Panc1 (cell line): ENCODE measurements around the gene IPMK. TPM values are rescaled to one million over a fixed set of nuclear protein-coding genes. Genes with fewer than 3 reads are reported as not detected.

Source experiments
- ATAC-seq: fragments of 200-7000 bp; cut with Tn5 transposase; 2 replicates; pipeline ENCODE4 v1.9.1; 2020; ENCODE audit warnings: mild to moderate bottlenecking, moderate library complexity
- BruUV-seq: library from RNA; stranded (reverse); fragments of 400-500 nt; replicated peaks from 2 replicates; lab custom pipeline; 2021; lab: Mats Ljungman, UMichigan
- CTCF ChIA-PET: fragments of 300-600 bp; sonication (Branson Sonifier 250); formaldehyde crosslinking; loops from one replicate; lab custom pipeline; 2022; ENCODE audit warnings: antibody characterized with exemption; lab: Charles Lee
- POLR2A ChIA-PET: fragments of 300-600 bp; sonication (Branson Sonifier 250); formaldehyde crosslinking; loops from one replicate; lab custom pipeline; 2022; ENCODE audit warnings: antibody characterized with exemption; lab: Charles Lee
- DNase-seq: peaks from one replicate; pipeline ENCODE4 v3.0.0-alpha.2; 2010; ENCODE audit warnings: low read depth, low spot score
- H3K27ac ChIP-seq: 2 replicates; pipeline ENCODE4 v1.5.1; 2011; ENCODE audit warnings: mild to moderate bottlenecking, low read length, inconsistent platforms
- H3K27me3 ChIP-seq: fragments of 200-500 bp; sonication (Bioruptor generic); 2 replicates; pipeline ENCODE4 v1.6.0; 2014; ENCODE audit warnings: low read length, inconsistent platforms; ENCODE audit not compliant: control insufficient read depth, insufficient read depth
- H3K36me3 ChIP-seq: fragments of 200-500 bp; sonication (Bioruptor generic); 2 replicates; pipeline ENCODE4 v1.5.1; 2014; ENCODE audit warnings: inconsistent platforms, mild to moderate bottlenecking, low read length, moderate library complexity; ENCODE audit not compliant: control insufficient read depth, insufficient read depth
- H3K4me1 ChIP-seq: 2 replicates; pipeline ENCODE4 v1.5.1; 2011; ENCODE audit warnings: inconsistent platforms, mild to moderate bottlenecking, low read length, moderate library complexity; ENCODE audit not compliant: control insufficient read depth, insufficient read depth
- H3K4me3 ChIP-seq, 2 experiments: 2 replicates each; pipeline ENCODE4 v1.5.1; 2011 to 2012; ENCODE audit warnings: low read depth in 2 of 2, low read length in 2 of 2, mild to moderate bottlenecking in 2 of 2, inconsistent platforms in 1 of 2, moderate library complexity in 1 of 2
- H3K9me3 ChIP-seq: fragments of 200-500 bp; sonication (Bioruptor generic); 2 replicates; pipeline ENCODE4 v1.5.1; 2014; ENCODE audit warnings: low read depth, mild to moderate bottlenecking, inconsistent platforms, low read length, moderate library complexity; ENCODE audit not compliant: control insufficient read depth, insufficient read depth
- POLR2AphosphoS5 ChIP-seq: IDR thresholded peaks from 2 replicates; pipeline ENCODE4 v1.6.1; 2012; ENCODE audit warnings: mild to moderate bottlenecking, low read depth, low read length, moderate library complexity
- SIN3A ChIP-seq: IDR thresholded peaks from 2 replicates; pipeline ENCODE4 v1.6.1; 2012; ENCODE audit warnings: low read depth, mild to moderate bottlenecking, low read length, moderate library complexity, borderline replicate concordance; ENCODE audit not compliant: insufficient read depth
- TCF7L2 ChIP-seq: IDR thresholded peaks from 2 replicates; pipeline ENCODE4 v1.6.1; 2011; ENCODE audit warnings: mild to moderate bottlenecking, low read depth, low read length, inconsistent platforms
- in situ Hi-C: cut with HindIII; loops from 2 replicates; pipeline ENCODE4 v1.10.0; 2016; ENCODE audit warnings: low sequenced_read_pairs, low pct_unique_long_range_greater_than_20kb
- intact Hi-C: fragments of 100-400 bp; cut with micrococcal nuclease; formaldehyde crosslinking; loops from one replicate; pipeline ENCODE4 v1.10.0; 2022; ENCODE audit not compliant: unreplicated experiment
- total RNA-seq: library from RNA; stranded (reverse); gene quantifications from one replicate; pipeline ENCODE4 v1.2.1, GENCODE V29; 2021; ENCODE audit not compliant: unreplicated experiment
- TF ChIP-seq, protein P1 (sequence below), 2 experiments: IDR thresholded peaks; 2 replicates each; pipeline ENCODE4 v1.6.1; 2011 to 2012; ENCODE audit warnings: low read depth in 2 of 2, control low read depth in 1 of 2, low read length in 1 of 2, mild to moderate bottlenecking in 1 of 2, moderate library complexity in 1 of 2; ENCODE audit not compliant: insufficient read depth in 1 of 2
- TF ChIP-seq, protein P2 (sequence below): fragments of 450-650 bp; IDR thresholded peaks from 2 replicates; pipeline ENCODE4 v1.5.1; 2017; ENCODE audit warnings: mild to moderate bottlenecking

The IPMK gene
- total RNA-seq, 1 experiment from 2014 or later, result 9.3 TPM

DNA sequence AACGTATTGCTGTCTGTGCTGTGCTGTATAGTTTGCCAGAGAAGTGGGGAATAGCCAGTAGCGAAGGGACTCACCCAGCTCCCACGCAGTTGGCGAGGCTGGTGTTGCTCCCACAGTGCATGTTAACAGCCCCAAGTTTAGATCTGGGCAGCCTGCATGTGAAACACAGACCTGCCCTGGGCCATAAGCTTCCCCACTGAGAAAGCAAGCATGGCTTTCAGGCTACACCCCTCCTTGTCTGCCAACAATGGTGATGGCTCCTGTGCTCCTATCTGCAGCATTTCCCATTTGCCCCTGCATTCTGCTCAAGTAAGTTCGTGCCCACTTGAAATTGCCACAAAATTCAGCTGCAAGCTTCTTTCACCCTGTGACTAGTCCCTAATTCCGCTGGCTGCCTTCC is 57.5 kb downstream of the IPMK start:
- no peaks in the 10 kb centered on the region for H3K4me1 ChIP-seq
- H3K9me3 ChIP-seq, result no peaks in the 10 kb centered on the region
- H3K27me3 ChIP-seq, result no peaks in the 10 kb centered on the region
- TF ChIP-seq POLR2AphosphoS5, result no peak
- TF ChIP-seq, protein P1, sequence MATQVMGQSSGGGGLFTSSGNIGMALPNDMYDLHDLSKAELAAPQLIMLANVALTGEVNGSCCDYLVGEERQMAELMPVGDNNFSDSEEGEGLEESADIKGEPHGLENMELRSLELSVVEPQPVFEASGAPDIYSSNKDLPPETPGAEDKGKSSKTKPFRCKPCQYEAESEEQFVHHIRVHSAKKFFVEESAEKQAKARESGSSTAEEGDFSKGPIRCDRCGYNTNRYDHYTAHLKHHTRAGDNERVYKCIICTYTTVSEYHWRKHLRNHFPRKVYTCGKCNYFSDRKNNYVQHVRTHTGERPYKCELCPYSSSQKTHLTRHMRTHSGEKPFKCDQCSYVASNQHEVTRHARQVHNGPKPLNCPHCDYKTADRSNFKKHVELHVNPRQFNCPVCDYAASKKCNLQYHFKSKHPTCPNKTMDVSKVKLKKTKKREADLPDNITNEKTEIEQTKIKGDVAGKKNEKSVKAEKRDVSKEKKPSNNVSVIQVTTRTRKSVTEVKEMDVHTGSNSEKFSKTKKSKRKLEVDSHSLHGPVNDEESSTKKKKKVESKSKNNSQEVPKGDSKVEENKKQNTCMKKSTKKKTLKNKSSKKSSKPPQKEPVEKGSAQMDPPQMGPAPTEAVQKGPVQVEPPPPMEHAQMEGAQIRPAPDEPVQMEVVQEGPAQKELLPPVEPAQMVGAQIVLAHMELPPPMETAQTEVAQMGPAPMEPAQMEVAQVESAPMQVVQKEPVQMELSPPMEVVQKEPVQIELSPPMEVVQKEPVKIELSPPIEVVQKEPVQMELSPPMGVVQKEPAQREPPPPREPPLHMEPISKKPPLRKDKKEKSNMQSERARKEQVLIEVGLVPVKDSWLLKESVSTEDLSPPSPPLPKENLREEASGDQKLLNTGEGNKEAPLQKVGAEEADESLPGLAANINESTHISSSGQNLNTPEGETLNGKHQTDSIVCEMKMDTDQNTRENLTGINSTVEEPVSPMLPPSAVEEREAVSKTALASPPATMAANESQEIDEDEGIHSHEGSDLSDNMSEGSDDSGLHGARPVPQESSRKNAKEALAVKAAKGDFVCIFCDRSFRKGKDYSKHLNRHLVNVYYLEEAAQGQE (IDR thresholded peaks at IDR 0.05; ENCODE audit: insufficient read depth in 1 of 2, low read depth in 2 of 2, low read length in 1 of 2), result no peak
- no peak for TF ChIP-seq SIN3A
- TF ChIP-seq TCF7L2, result no peak
- TF ChIP-seq, protein P2, sequence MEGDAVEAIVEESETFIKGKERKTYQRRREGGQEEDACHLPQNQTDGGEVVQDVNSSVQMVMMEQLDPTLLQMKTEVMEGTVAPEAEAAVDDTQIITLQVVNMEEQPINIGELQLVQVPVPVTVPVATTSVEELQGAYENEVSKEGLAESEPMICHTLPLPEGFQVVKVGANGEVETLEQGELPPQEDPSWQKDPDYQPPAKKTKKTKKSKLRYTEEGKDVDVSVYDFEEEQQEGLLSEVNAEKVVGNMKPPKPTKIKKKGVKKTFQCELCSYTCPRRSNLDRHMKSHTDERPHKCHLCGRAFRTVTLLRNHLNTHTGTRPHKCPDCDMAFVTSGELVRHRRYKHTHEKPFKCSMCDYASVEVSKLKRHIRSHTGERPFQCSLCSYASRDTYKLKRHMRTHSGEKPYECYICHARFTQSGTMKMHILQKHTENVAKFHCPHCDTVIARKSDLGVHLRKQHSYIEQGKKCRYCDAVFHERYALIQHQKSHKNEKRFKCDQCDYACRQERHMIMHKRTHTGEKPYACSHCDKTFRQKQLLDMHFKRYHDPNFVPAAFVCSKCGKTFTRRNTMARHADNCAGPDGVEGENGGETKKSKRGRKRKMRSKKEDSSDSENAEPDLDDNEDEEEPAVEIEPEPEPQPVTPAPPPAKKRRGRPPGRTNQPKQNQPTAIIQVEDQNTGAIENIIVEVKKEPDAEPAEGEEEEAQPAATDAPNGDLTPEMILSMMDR, result no peak
- intact Hi-C loops, result no loop called here
- BruUV-seq, result no TSS peak
- ChIA-PET POLR2A (no interaction called here), CTCF (no interaction called here)
- ATAC-seq (no peak), DNase-seq (no peak)
- H3K4me3 ChIP-seq, result no peak overlapping the region
- no peaks in the 10 kb centered on the region for H3K36me3 ChIP-seq
- H3K27ac ChIP-seq, result no peak overlapping the region
- in situ Hi-C loops, result no loop called here

DNA sequence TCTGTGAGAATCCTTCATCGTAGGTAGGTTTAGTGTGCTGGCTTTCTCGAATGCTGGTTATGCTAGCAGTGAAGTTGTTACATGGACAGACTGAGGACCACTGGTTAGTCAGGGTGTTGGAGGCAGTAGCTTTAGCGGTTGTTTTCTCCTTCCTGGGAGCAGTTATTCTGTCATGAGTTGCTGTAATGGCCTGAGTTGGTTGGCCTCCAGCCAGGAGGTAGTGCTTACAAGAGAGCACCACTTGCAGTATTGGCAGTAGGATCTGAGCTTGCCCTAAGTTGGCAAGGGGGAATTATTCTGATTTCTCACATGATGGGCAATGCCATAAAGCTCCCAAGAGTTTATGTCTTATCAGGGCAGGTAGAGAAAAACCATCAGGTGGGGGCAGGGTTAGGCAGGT is 58.0 kb downstream of the IPMK start:
- CTCF ChIA-PET, result no interaction called here

More for the DNA sequence above, 58.0 kb downstream of the IPMK start:
- Histone ChIP-seq H3K4me3 (no peak overlapping the region), H3K4me1 (no peaks in the 10 kb centered on the region), H3K36me3 (no peaks in the 10 kb centered on the region), H3K27ac (no peak overlapping the region), H3K27me3 (no peaks in the 10 kb centered on the region), H3K9me3 (no peaks in the 10 kb centered on the region)
- BruUV-seq, result no TSS peak
- no peak for DNase-seq
- in situ Hi-C loops (no loop called here), intact Hi-C loops (no loop called here)
- POLR2A ChIA-PET, result no interaction called here
- no peak for ATAC-seq
- TF ChIP-seq, protein P1 (IDR thresholded peaks at IDR 0.05; ENCODE audit: insufficient read depth in 1 of 2, low read depth in 2 of 2, low read length in 1 of 2), result no peak
- TF ChIP-seq TCF7L2, result no peak
- TF ChIP-seq, protein P2, result no peak
- no peak for TF ChIP-seq POLR2AphosphoS5
- no peak for TF ChIP-seq SIN3A
